Skeletal muscle satellite cell (primary cell): ENCODE results near the gene LGALSL.
"Not testable (repeated sequence)": the region's sequence is repeated elsewhere in the genome, so short reads cannot be mapped to it uniquely, and the experiment has no call there.

Source experiments
- H3K27me3 ChIP-seq: 2 replicates; pipeline ENCODE4 v1.7.0; 2013; ENCODE audit warnings: low read length; ENCODE audit not compliant: control insufficient read depth, insufficient read depth
- H3K36me3 ChIP-seq: 2 replicates; pipeline ENCODE4 v1.7.0; 2013; ENCODE audit warnings: mild to moderate bottlenecking, control low read depth, low read length; ENCODE audit not compliant: insufficient read depth
- H3K4me1 ChIP-seq: 2 replicates; pipeline ENCODE4 v1.7.0; 2013; ENCODE audit warnings: low read length; ENCODE audit not compliant: control insufficient read depth, insufficient read depth
- H3K4me2 ChIP-seq: 2 replicates; pipeline ENCODE4 v1.7.0; 2013; ENCODE audit warnings: mild to moderate bottlenecking, low read length
- H3K4me3 ChIP-seq: 2 replicates; pipeline ENCODE4 v1.7.0; 2013; ENCODE audit warnings: low read length
- H3K9ac ChIP-seq: 2 replicates; pipeline ENCODE4 v1.7.0; 2013; ENCODE audit warnings: mild to moderate bottlenecking, low read depth, low read length, moderate library complexity
- H3K9me3 ChIP-seq: replicated peaks from 2 replicates; pipeline ENCODE4 v1.7.0; 2013; ENCODE audit warnings: mild to moderate bottlenecking, control low read depth, low read length

The LGALSL gene

DNA sequence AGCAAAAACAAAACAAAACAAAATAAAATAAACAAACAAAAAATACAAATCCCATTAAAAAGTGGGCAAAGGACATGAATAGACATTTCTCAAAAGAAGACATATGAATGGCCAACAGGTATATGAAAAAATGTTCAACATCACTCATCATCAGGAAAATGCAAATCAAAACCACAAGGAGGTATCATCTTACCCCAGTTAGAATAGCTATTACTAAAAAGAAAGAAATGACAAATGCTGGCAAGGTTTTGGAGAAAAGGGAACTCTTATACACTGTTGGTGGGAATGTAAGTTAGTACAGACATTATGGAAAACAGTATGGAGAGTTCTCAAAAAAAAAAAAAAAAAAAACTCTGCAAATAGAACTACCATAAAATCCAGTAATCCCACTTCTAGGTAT, 8.0 kb upstream of the LGALSL start:
- H3K27me3 ChIP-seq: peaks cover 69% of the 10 kb centered on the region
- not testable (repeated sequence) for H3K4me3 ChIP-seq, H3K4me1 ChIP-seq, H3K9ac ChIP-seq, H3K36me3 ChIP-seq, H3K4me2 ChIP-seq, H3K9me3 ChIP-seq

DNA sequence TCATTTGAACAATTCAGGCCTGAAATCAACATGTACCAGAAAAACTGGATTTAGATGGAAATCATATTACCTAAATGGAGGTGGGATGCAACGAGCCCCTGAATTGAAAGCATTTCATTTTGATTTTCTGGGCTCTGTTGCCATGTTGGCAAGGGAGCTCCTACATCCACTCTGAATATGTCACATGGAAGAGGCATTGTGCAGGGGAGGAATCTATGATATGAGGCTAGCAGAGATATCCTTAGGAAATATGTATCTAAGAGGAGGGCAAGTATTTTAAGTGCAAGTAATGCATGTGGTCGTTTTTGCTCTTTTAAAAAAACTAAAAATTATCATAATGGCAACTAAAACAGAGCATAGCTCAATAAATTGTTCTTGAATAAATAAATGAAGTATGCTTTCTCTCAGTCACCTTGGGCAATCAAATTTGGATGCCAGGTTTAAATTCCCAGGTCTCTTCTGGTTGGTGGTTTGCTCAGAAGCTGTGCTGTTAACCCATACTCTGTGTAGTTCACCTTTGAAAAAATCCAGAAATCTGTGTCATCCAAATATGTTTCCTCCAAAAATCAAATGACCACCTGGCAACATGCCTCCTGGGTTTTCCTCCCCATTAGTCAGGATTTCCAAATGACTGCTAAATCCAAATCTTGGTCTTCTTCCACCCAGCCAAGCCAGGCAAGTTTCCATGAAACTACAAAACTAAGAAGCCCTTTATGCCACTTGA, 6.5 kb upstream of the LGALSL start:
- Histone ChIP-seq H3K4me1 (no peaks in the 10 kb centered on the region), H3K27me3 (peaks cover 58% of the 10 kb centered on the region), H3K9ac (no peak overlapping the region), H3K4me3 (no peak overlapping the region), H3K36me3 (no peaks in the 10 kb centered on the region), H3K9me3 (no peaks in the 10 kb centered on the region), H3K4me2 (no peak overlapping the region)

DNA sequence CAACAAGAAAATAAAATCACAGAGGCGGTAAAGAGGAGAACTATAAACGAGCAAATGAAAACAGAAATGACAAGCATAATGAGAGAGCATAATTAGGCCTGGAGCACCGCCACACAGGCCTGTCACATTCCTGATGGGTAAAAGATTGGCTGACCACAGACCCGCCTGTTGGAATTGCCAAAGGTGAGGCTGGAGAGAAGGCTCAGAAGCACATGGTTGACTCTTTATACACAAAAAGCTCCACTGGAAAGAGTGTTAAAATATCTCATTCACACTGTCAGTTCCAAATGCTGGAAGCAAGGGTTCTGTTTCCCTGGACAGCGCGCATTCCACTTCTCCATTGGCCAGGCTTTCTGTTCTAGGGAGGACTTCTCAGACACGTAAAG, 5.9 kb upstream of the LGALSL start:
- H3K27me3 ChIP-seq: peaks cover 53% of the 10 kb centered on the region

DNA sequence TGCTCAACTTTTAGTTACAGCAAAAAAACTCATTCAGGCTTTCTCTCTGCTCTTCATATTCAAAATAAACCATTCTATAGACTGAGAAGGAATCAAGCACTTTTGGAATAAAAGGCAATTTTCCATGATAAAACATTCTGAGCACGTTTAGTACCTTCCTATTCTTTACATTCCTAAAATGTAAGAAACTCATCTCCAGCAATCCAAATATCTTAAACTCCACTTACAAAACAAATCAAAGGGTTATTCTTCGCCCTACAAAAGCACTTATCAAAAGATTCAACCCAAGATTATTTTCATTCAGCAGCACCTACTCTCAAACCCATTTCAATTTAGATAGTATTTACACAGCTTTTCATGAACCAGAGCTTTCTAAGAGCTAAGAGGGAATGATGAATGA, 2.9 kb upstream of the LGALSL start:
- Histone ChIP-seq H3K36me3 (no peaks in the 10 kb centered on the region), H3K4me3 (no peak overlapping the region), H3K27me3 (peaks cover 28% of the 10 kb centered on the region), H3K4me2 (no peak overlapping the region), H3K4me1 (peaks cover 12% of the 10 kb centered on the region), H3K9ac (no peak overlapping the region), H3K9me3 (no peaks in the 10 kb centered on the region)

More for the DNA sequence above, 5.9 kb upstream of the LGALSL start:
- H3K4me3 ChIP-seq: no peak overlapping the region
- no peak overlapping the region for H3K4me2 ChIP-seq
- H3K9me3 ChIP-seq: no peaks in the 10 kb centered on the region
- no peaks in the 10 kb centered on the region for H3K4me1 ChIP-seq
- no peak overlapping the region for H3K9ac ChIP-seq
- H3K36me3 ChIP-seq: no peaks in the 10 kb centered on the region

DNA sequence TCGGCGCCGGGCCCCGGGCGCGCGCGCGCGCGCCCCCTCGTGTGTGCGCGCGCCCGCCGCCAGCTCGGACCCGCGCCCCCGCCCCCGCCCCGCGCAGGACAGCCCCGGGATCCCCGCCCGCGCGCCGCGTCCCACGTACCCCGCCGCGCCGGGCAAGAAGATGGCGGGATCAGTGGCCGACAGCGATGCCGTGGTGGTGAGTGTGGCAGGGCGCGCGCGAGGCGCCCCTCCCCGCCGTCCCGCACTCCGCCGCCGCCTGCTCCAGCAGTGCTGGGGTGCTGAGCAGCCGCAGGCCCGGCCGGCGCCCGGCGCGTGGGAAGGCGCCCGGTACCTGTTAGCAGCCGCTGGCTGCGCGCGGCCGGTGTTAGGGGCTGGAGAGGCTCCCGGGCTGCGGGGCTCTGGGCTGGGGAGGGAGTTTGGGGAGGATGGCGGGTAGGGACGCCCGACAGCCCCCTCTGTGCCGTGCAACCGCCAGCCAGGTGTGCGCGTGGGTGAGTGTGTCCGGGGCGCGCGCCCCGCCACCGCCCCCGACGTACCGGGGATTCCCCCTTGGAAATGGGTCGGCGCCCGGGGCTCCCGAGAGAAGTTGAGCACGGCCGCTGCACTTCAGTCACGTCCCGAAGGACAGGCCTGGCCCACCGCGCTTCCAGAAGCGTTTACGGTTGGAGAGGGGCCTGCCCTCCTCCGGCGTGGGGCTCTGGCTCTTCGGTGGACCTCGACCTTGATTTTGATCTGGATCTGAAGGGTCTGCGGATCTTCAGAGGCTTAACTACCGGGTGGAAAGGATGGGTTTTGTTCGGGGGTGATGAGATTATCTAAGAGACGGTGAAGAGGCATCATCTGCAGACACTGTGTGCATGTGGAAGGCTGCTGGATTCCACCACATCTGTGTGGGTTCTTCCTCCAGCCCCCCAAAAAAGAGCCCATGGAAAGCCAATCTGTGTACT, 697 bp downstream of the LGALSL start:
- no peaks in the 10 kb centered on the region for H3K9me3 ChIP-seq
- no peaks in the 10 kb centered on the region for H3K27me3 ChIP-seq
- no peaks in the 10 kb centered on the region for H3K36me3 ChIP-seq
- H3K4me2 ChIP-seq: peak overlapping the region; percentile 87
- peak overlapping the region; percentile 82 for H3K9ac ChIP-seq
- peaks cover 12% of the 10 kb centered on the region for H3K4me1 ChIP-seq
- H3K4me3 ChIP-seq: peak overlapping the region; percentile 82

DNA sequence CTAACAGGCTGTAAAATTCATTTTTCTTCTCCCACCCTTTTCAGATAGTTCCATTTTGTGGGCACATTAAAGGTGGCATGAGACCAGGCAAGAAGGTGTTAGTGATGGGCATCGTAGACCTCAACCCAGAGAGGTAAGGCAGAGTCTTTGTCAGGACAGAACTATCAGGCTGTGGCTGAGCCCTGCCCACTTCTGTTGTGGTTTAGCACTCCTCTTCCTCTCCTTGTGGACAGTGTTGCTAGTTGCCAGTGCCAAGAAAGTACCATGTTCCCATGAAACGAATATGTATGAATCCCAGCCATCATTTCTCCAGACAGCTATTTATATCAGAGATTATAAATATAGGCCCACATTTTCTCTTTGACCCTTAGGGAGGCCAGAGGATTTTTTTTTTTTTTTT, 1.6 kb downstream of the LGALSL start:
- H3K36me3 ChIP-seq: no peaks in the 10 kb centered on the region
- peaks cover 12% of the 10 kb centered on the region for H3K4me1 ChIP-seq
- no peaks in the 10 kb centered on the region for H3K27me3 ChIP-seq
- no peak overlapping the region for H3K4me3 ChIP-seq
- no peaks in the 10 kb centered on the region for H3K9me3 ChIP-seq
- no peak overlapping the region for H3K4me2 ChIP-seq
- no peak overlapping the region for H3K9ac ChIP-seq

DNA sequence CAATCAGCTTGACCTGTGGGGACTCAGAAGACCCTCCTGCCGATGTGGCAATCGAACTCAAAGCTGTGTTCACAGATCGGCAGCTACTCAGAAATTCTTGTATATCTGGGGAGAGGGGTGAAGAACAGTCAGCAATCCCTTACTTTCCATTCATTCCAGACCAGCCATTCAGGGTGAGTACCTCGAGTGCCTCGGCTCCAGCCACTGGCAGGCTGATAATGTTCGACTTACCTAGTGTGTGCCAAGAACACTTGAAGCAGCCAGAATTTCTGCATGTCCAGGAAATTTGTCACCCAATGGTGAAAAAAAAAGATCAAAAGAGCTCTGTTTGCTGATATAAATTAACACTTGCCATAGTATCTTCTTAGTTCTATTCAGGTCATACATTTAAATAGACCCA, 2.3 kb downstream of the LGALSL start:
- Histone ChIP-seq H3K9ac (no peak overlapping the region), H3K4me3 (no peak overlapping the region), H3K36me3 (no peaks in the 10 kb centered on the region), H3K9me3 (no peaks in the 10 kb centered on the region), H3K4me2 (no peak overlapping the region), H3K27me3 (no peaks in the 10 kb centered on the region), H3K4me1 (peaks cover 12% of the 10 kb centered on the region)

DNA sequence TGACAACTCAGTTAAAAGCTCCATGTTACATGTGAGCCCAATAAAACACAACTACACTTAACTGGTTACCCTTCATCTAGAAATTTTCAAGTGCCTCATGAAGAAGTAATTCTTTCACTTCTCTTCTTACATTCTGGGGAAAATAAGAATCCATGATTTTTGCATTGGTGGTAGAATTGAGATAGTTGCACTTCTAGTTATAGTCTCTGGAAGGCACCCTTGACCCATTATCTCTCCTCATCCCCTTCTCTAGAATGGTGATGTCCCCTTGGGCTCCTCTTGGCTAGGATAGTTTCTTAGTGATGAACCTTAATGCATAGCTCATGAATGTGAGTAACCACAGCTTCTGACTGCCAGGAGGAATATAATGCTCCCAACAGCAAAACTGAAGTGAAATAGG, 3.6 kb downstream of the LGALSL start:
- H3K27me3 ChIP-seq: no peaks in the 10 kb centered on the region
- no peak overlapping the region for H3K4me2 ChIP-seq
- H3K9ac ChIP-seq: no peak overlapping the region
- no peak overlapping the region for H3K4me3 ChIP-seq
- no peaks in the 10 kb centered on the region for H3K36me3 ChIP-seq
- H3K9me3 ChIP-seq: no peaks in the 10 kb centered on the region
- peaks cover 12% of the 10 kb centered on the region for H3K4me1 ChIP-seq

DNA sequence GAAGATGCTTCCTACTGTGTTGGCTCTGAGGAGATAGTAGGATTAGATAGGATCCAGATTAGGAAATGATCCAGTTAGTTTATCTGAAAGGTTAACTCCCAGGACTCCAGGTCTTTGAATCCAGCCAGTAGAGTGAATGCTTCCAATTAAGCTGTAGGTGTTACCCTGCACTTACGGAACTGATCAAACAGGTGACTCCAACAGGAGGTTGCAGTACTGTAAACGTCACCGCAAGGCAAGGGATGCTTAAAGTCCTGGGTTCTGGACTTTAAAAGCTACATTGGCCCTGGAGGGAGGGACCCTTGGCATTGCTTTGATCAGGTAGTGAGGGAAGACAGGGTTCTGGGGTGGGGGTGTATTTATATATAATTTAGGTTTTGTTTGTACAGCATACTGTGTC, 5.6 kb downstream of the LGALSL start:
- H3K4me3 ChIP-seq: no peak overlapping the region
- no peak overlapping the region for H3K4me2 ChIP-seq
- no peaks in the 10 kb centered on the region for H3K27me3 ChIP-seq
- H3K36me3 ChIP-seq: no peaks in the 10 kb centered on the region
- H3K9me3 ChIP-seq: no peaks in the 10 kb centered on the region
- no peak overlapping the region for H3K9ac ChIP-seq
- H3K4me1 ChIP-seq: peaks cover 13% of the 10 kb centered on the region

DNA sequence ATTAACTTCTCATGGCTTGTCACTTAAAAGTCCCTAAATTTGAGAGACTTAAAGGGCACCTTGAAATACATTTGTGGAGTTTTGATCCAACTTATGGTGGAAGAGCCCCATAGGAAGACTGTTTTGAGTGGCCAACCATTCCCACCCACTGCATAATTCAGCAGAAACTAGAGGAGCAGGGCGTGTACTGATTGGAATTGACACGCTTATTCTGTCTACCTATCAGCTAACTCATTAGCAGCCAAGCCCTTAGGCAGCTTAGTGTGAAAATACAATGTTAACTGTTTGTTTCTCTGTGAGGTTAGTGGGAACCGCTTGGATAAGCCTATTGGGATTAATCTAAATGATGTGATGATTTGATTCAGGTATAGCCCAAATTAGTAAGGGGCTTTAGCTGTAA, 6.4 kb downstream of the LGALSL start:
- Histone ChIP-seq H3K36me3 (no peaks in the 10 kb centered on the region), H3K9me3 (no peaks in the 10 kb centered on the region), H3K4me3 (no peak overlapping the region), H3K4me1 (peaks cover 8% of the 10 kb centered on the region), H3K27me3 (no peaks in the 10 kb centered on the region), H3K4me2 (no peak overlapping the region), H3K9ac (no peak overlapping the region)

DNA sequence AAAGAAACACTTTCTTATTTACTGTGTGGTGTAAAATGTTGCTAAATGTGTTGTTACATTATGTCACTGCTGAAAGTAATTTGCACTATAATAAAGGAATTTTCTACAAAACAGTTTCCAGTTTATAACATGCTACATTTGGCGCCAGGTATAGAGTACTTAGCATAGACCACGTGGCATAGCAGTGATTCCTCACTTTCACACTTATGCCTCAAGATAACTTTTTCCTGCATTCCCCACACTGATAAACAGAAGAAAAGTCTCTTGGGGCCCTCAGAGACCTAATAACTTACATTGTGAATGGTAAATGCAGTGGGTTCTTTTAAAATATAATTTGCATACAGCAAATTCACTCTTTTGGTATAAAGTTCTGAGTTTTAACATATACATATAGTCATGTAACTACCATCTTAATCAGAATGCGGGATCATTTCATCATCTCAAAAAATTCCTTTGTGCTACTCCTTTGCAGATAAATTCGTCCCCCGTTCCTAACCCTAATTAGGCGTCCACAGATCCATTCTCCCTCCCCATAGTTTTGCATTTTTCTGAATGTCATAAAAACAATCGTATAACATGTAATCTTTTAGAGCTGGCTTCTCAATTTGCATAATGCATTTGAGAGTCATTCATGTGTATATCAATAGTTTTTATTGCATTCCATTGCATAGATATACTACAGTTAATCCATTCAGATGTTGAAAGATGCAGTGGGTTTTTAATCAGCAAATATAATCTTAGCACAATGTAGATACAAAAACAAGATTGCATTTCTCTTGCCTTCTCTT, 7.5 kb downstream of the LGALSL start:
- Histone ChIP-seq H3K4me2 (no peak overlapping the region), H3K9me3 (no peaks in the 10 kb centered on the region), H3K9ac (no peak overlapping the region), H3K4me3 (no peak overlapping the region), H3K36me3 (no peaks in the 10 kb centered on the region), H3K27me3 (peaks cover under 1% of the 10 kb centered on the region), H3K4me1 (peaks cover 8% of the 10 kb centered on the region)
